Ovary (tissue), 9 donors: Measurements from ENCODE around the gene TIMP1. TPM values are rescaled to one million over a fixed set of nuclear protein-coding genes. Genes with fewer than 3 reads are reported as not detected.

ENCODE experiments used
- DNase-seq, 5 donors: peaks; one replicate each; pipeline ENCODE4 v3.0.0-alpha.2; 2019 to 2020
- H3K27ac ChIP-seq, 2 donors: fragments of 200-600 bp; one replicate each; pipeline versions ENCODE4 v1.5.1 to v1.8.0; 2019 to 2022
- H3K27me3 ChIP-seq: fragments of 200-600 bp; one replicate; pipeline ENCODE4 v1.8.0; 2022
- H3K36me3 ChIP-seq: fragments of 200-600 bp; sonication (generic); one replicate; pipeline ENCODE4 v1.5.1; 2019
- H3K4me1 ChIP-seq: one replicate; pipeline ENCODE4 v1.8.1; 2013; ENCODE audit warnings: mild to moderate bottlenecking, moderate library complexity; ENCODE audit not compliant: insufficient read depth
- H3K4me3 ChIP-seq: fragments of 200-600 bp; sonication (generic); one replicate; pipeline ENCODE4 v1.5.1; 2017
- H3K9me3 ChIP-seq, 2 donors: fragments of 200-600 bp in 1 of 2; sonication (generic) in 1 of 2; one replicate each; pipeline versions ENCODE4 v1.5.1 to v1.8.1; 2013 to 2019; ENCODE audit warnings: mild to moderate bottlenecking in 1 of 2, moderate library complexity in 1 of 2
- EP300 ChIP-seq: sonication (generic); formaldehyde crosslinking; IDR thresholded peaks from one replicate; pipeline ENCODE4 v1.6.1; 2017; ENCODE audit warnings: antibody characterized with exemption
- POLR2A ChIP-seq: fragments of 450-650 bp; IDR thresholded peaks from one replicate; pipeline ENCODE4 v1.6.1; 2017; ENCODE audit warnings: antibody characterized with exemption, mild to moderate bottlenecking, moderate library complexity
- WGBS, 3 donors: extraction: QIAGEN DNeasy Blood & Tissue Kit in 1 of 3; methylation state at CpG; one replicate each; pipeline versions ENCODE4 v1.1.5 to v1.1.7; 2013 to 2017; 5-methylcytosine and 5-hydroxymethylcytosine counted together
- intact Hi-C, 4 donors: fragments of 100-400 bp; cut with DNase I; formaldehyde crosslinking; loops; one replicate each; pipeline versions ENCODE4 v1.11.0 to v1.15.1; 2022 to 2023
- polyA plus RNA-seq, 2 donors: library from polyadenylated mRNA; stranded (reverse); fragments of 200-250 nt in 1 of 2; fragments of 350-450 nt in 1 of 2; fragmentation: Illumina TruSeq in 1 of 2; extraction: RNeasy Lipid Tissue Mini Kit (QIAGEN cat#74804) in 1 of 2; gene quantifications; one replicate each; pipeline ENCODE4 v1.2.3, GENCODE V29; 2013 to 2014
- total RNA-seq, 7 donors: library from RNA; depleted of rRNA in 2 of 7; stranded (reverse); fragments of >200 nt in 2 of 7; fragmentation: NEBNext Ultra II Directional in 3 of 7; extraction: Animal tissue kit (Norgen Biotek cat#: 25700) in 3 of 7; gene quantifications; one replicate each; pipeline versions ENCODE4 v1.1.0 to v1.2.4, GENCODE V29; 2016 to 2023
- TF ChIP-seq, protein P1 (sequence below), 3 donors: fragments of 450-650 bp in 2 of 3; fragments of 200-600 bp in 1 of 3; IDR thresholded peaks; one replicate each; pipeline versions ENCODE4 v1.5.1 to v1.8.0; 2016 to 2022; ENCODE audit warnings: antibody characterized with exemption in 3 of 3, mild to moderate bottlenecking in 1 of 3
- donor health status: DM: no; HTN: no; CAD: no; lungs with moderate emphysema.
- donor health status: DM: no; HTN: no; CAD: no.
- donor health status: Bipolar disorder and iron deficiency.
- donor health status: DM: yes; HTN: yes; CAD: no.
- donor health status: DM: no; HTN: no; CAD: no.
- donor health status: DM: yes; HTN: yes; CAD: no.

The TIMP1 gene
- total and polyA plus RNA-seq, 9 donors, result 247 to 1,380 (median 617) TPM

DNA sequence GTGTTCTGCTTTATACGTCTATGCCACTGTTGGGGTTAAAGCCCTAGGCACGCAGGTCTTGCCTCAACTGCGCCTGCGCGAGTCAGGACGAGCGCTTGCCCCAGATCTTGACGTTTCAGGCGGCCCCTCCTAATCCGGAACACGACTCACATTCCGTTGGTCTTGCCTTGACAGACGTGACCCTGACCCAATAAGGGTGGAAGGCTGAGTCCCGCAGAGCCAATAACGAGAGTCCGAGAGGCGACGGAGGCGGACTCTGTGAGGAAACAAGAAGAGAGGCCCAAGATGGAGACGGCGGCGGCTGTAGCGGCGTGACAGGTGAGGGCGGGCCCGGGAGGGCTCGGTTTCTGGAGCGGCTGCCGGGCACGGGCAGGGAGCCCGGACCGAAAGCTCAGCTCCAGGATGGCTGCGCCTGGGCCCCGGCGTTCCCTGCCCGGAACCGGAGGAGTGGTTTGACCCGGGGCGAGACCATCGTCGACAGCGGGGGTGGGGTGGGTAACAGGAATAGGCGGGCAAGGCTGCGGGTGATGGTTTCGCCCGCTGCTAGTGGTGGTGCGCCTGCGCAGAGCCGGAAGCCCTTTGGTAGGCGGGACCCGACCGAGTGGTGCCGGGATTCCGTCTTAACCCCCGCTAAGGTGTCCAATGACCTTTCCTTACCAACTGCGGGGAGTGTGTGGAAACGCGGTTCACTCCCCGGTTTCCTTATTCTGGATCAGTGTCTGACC, 21.1 kb upstream of the TIMP1 start, which contains the start of gene ARAF:
Gene ARAF (plus strand): TSS at position 272 of the 725 bp plus-strand sequence. CDS start 1,763 bp downstream, outside the sequence.
- intact Hi-C loops, result no loop called here
- Histone ChIP-seq H3K4me3 (peak within 1 kb of the TSS; percentile 58), H3K9me3 (no peaks in the 10 kb centered on the region), H3K36me3 (no peaks in the 10 kb centered on the region), H3K4me1 (peaks cover 2% of the 10 kb centered on the region), H3K27ac (peak within 1 kb of the TSS; percentile 82 to 94), H3K27me3 (no peaks in the 10 kb centered on the region)
- TF ChIP-seq POLR2A, result peak; percentile 77
- no peak for TF ChIP-seq EP300
- 34 to 49% (median 49%) methylated on average over 59 of the region's 59 CpGs for WGBS, 3 donors
- DNase-seq, result peak; percentile 94 to 98 (median 97)

GRCh38 chrX:47561659-47562151, 20.5 kb upstream of the TIMP1 start:
- no peak for DNase-seq
- peak overlapping the region; percentile 82 to 94 for H3K27ac ChIP-seq
- no peaks in the 10 kb centered on the region for H3K27me3 ChIP-seq
- peak overlapping the region; percentile 58 for H3K4me3 ChIP-seq
- TF ChIP-seq POLR2A (no peak), EP300 (no peak)
- TF ChIP-seq, protein P1, sequence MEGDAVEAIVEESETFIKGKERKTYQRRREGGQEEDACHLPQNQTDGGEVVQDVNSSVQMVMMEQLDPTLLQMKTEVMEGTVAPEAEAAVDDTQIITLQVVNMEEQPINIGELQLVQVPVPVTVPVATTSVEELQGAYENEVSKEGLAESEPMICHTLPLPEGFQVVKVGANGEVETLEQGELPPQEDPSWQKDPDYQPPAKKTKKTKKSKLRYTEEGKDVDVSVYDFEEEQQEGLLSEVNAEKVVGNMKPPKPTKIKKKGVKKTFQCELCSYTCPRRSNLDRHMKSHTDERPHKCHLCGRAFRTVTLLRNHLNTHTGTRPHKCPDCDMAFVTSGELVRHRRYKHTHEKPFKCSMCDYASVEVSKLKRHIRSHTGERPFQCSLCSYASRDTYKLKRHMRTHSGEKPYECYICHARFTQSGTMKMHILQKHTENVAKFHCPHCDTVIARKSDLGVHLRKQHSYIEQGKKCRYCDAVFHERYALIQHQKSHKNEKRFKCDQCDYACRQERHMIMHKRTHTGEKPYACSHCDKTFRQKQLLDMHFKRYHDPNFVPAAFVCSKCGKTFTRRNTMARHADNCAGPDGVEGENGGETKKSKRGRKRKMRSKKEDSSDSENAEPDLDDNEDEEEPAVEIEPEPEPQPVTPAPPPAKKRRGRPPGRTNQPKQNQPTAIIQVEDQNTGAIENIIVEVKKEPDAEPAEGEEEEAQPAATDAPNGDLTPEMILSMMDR (IDR thresholded peaks at IDR 0.05), result no peak
- intact Hi-C loops, result no loop called here
- WGBS, 3 donors, result 34 to 51% (median 42%) methylated on average over 9 of the region's 9 CpGs
- no peaks in the 10 kb centered on the region for H3K9me3 ChIP-seq
- no peaks in the 10 kb centered on the region for H3K36me3 ChIP-seq
- peaks cover 2% of the 10 kb centered on the region for H3K4me1 ChIP-seq

GRCh38 chrX:47562615-47563243, 19.5 kb upstream of the TIMP1 start:
- Histone ChIP-seq H3K9me3 (no peaks in the 10 kb centered on the region), H3K36me3 (no peaks in the 10 kb centered on the region), H3K27me3 (no peaks in the 10 kb centered on the region), H3K27ac (no peak overlapping the region), H3K4me3 (no peak overlapping the region), H3K4me1 (no peaks in the 10 kb centered on the region)
- DNase-seq, result no peak
- TF ChIP-seq, protein P1 (IDR thresholded peaks at IDR 0.05), result no peak
- no peak for TF ChIP-seq EP300
- no peak for TF ChIP-seq POLR2A
- intact Hi-C loops, result no loop called here
- WGBS, 3 donors, result 67 to 76% (median 74%) methylated on average over 13 of the region's 13 CpGs

DNA sequence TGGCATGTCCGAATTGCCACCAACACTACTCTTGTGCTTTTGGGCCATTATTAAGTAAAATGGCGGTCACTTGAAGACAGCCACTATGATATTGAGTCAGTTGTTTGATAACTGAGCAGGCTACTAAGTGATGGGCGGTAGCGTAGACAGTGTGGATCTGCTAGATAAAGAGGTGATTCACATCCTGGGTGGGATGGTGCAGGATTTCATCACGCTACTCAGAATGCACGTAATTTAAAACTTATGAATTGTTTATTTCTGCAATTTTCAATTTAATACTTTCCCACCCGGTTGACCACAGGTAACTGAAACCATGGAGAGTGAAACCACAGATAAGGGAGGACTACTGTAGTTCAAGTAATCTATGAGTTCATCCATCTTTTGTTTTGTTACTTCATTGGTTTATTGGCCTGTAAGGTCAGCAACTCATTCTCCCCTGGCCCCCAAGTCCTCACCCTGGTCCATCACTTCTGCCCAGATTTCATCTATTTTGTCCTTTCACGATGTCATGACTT, 18.4 kb upstream of the TIMP1 start:
- H3K27ac ChIP-seq, result no peak overlapping the region
- no peak overlapping the region for H3K4me3 ChIP-seq
- H3K27me3 ChIP-seq, result no peaks in the 10 kb centered on the region
- TF ChIP-seq EP300 (no peak), POLR2A (no peak)
- TF ChIP-seq, protein P1 (IDR thresholded peaks at IDR 0.05), result no peak
- intact Hi-C loops, result no loop called here
- H3K4me1 ChIP-seq, result no peaks in the 10 kb centered on the region
- no peak for DNase-seq
- no peaks in the 10 kb centered on the region for H3K36me3 ChIP-seq
- WGBS, 3 donors, result 73 to 78% (median 74%) methylated on average over 8 of the region's 8 CpGs
- H3K9me3 ChIP-seq, result no peaks in the 10 kb centered on the region
